Ammon's horn (tissue), 1 donor: ENCODE measurements around the gene FPR2.
"Not testable (repeated sequence)": the region's sequence is repeated elsewhere in the genome, so short reads cannot be mapped to it uniquely, and the experiment has no call there.

Experiments used
- DNase-seq: peaks from one replicate; pipeline ENCODE4 v3.0.0-alpha.2; 2016; ENCODE audit warnings: low spot score

Gene FPR2

GRCh38 chr19:51784109-51784785, 23.3 kb downstream of the FPR2 start:
- no peak for DNase-seq

GRCh38 chr19:51784922-51785690, 24.1 kb downstream of the FPR2 start:
- peak; percentile 58 for DNase-seq

- DNase-seq, result peak; percentile 41
Observed at GRCh38 chr19:51786646-51787494, 25.9 kb downstream of the FPR2 start.

- no peak for DNase-seq
Observed at GRCh38 chr19:51788029-51788428, 27.0 kb downstream of the FPR2 start.

- DNase-seq, result no peak
Observed at GRCh38 chr19:51789061-51789795, 28.2 kb downstream of the FPR2 start.

GRCh38 chr19:51792932-51793331, 32.0 kb downstream of the FPR2 start:
- DNase-seq, result no peak

- DNase-seq, result no peak
Observed at GRCh38 chr19:51793994-51794393, 33.0 kb downstream of the FPR2 start.

- DNase-seq, result no peak
Observed at GRCh38 chr19:51794885-51795490, 34.0 kb downstream of the FPR2 start, which contains the start of gene FPR3. TSS of gene FPR3 (plus strand) at chr19:51795157. CDS start at chr19:51823749, 28,592 bp downstream.

GRCh38 chr19:51796195-51796679, 35.3 kb downstream of the FPR2 start:
- DNase-seq, result no peak

- no peak for DNase-seq
Observed at GRCh38 chr19:51797480-51797879, 36.5 kb downstream of the FPR2 start.

GRCh38 chr19:51798062-51798461, 37.1 kb downstream of the FPR2 start:
- DNase-seq, result no peak

- DNase-seq, result peak; percentile 92
Observed at GRCh38 chr19:51799034-51799773, 38.2 kb downstream of the FPR2 start.

- no peak for DNase-seq
Observed at GRCh38 chr19:51799774-51800472, 38.9 kb downstream of the FPR2 start.

- no peak for DNase-seq
Observed at GRCh38 chr19:51800473-51801244, 39.7 kb downstream of the FPR2 start.

GRCh38 chr19:51802775-51803174, 41.8 kb downstream of the FPR2 start:
- no peak for DNase-seq

GRCh38 chr19:51803519-51803918, 42.5 kb downstream of the FPR2 start:
- no peak for DNase-seq

GRCh38 chr19:51803967-51804366, 43.0 kb downstream of the FPR2 start:
- DNase-seq, result no peak

GRCh38 chr19:51804789-51805188, 43.8 kb downstream of the FPR2 start:
- DNase-seq, result not testable (repeated sequence)

- DNase-seq, result not testable (repeated sequence)
Observed at GRCh38 chr19:51805396-51805795, 44.4 kb downstream of the FPR2 start.
